ENCODE results near the gene MSH5. TPM values are rescaled to one million over a fixed set of nuclear protein-coding genes. Genes with fewer than 3 reads are reported as not detected.
A peak's percentile ranks its signal among the peaks of the same experiment; 100 is the strongest.

The MSH5 gene
- total RNA-seq, 2 donors from 2014 or later: 5.7 to 10.5 TPM

- no peak for ATAC-seq (ENCODE audit: insufficient number of reproducible peaks, low FRiP score, low read depth)
- no peak for TF ChIP-seq CTCF (IDR thresholded peaks at IDR 0.05)
- Histone ChIP-seq H3K4me1 (ENCODE audit: control insufficient read depth in 1 of 2, low read depth in 2 of 2) (peaks cover 2 to 8% of the 10 kb centered on the region in 2 donors), H3K27ac (no peak overlapping the region), H3K4me3 (no peak overlapping the region), H3K27me3 (replicated peaks; ENCODE audit: insufficient read depth) (no peaks in the 10 kb centered on the region), H3K9me3 (no peaks in the 10 kb centered on the region), H3K36me3 (no peaks in the 10 kb centered on the region)
- no peak for DNase-seq (ENCODE audit: low spot score)
Observed at GRCh38 chr6:31767096-31767645, 27.4 kb downstream of the MSH5 start.

GRCh38 chr6:31768363-31769257 is 28.8 kb downstream of the MSH5 start:
- no peak for TF ChIP-seq CTCF (IDR thresholded peaks at IDR 0.05)
- ATAC-seq (ENCODE audit: insufficient number of reproducible peaks, low FRiP score, low read depth): no peak
- Histone ChIP-seq H3K9me3 (no peaks in the 10 kb centered on the region), H3K36me3 (no peaks in the 10 kb centered on the region), H3K27me3 (replicated peaks; ENCODE audit: insufficient read depth) (no peaks in the 10 kb centered on the region), H3K4me1 (ENCODE audit: control insufficient read depth in 1 of 2, low read depth in 2 of 2) (peaks cover 2 to 8% of the 10 kb centered on the region in 2 donors), H3K27ac (no peak overlapping the region), H3K4me3 (no peak overlapping the region)
- DNase-seq (ENCODE audit: low spot score): no peak

DNA sequence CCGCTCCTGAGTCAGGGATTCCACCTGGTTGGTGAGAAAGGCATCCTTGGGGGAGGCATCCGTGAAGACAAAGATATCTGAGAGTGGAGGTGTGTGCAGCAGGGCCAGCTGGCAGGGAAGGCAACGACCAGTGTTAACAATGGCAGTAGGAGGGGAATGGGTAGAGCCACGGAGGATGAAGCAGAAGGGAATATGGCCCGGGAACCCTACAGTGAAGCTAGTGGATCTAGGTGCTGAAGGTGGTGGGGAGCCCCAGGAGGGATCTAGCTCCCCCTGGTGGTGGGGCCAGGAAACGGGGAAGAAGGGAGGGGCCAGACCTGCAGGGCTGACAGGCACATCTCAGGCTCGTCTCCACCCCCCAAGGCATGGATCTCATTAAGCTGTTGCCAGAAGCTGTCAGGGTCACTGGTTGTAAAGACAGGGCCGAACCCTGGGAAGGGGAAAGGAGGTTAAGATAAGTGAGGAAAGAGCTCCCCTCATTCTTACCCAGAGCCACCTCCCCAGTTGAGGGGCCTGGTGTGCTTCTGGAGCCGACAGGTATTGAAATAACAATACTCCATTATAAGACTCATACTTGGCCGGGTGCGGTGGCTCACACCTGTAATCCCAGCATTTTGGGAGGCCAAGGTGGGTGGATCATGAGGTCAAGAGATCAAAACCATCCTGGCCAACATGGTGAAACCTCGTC is 30.0 kb downstream of the MSH5 start:
- DNase-seq (ENCODE audit: low spot score) (no peak), ATAC-seq (ENCODE audit: insufficient number of reproducible peaks, low FRiP score, low read depth) (no peak)
- H3K27ac ChIP-seq: no peak overlapping the region
- H3K9me3 ChIP-seq: no peaks in the 10 kb centered on the region
- H3K4me3 ChIP-seq: no peak overlapping the region
- H3K27me3 ChIP-seq (replicated peaks; ENCODE audit: insufficient read depth): no peaks in the 10 kb centered on the region
- peak; percentile 52 for TF ChIP-seq CTCF (IDR thresholded peaks at IDR 0.05)
- H3K4me1 ChIP-seq (ENCODE audit: control insufficient read depth in 1 of 2, low read depth in 2 of 2): peaks cover 2 to 8% of the 10 kb centered on the region in 2 donors
- no peaks in the 10 kb centered on the region for H3K36me3 ChIP-seq

DNA sequence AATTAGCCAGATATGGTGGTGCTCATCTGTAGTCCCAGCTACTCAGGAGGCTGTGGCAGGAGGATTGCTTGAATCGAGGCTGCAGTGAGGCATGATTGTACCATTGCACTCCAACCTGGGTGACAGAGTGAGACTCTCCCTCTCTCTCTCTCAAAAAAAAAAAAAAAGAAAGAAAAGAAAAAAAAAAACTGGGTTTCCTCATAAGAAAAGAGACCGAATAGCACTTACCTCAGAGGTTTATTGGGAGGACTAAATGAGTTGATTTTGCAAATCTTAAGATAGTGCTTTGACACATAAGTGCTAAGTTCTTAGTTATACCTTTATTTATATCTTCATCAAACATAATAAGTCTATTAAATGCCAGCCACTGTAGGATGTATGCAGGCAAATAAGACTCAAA is 31.1 kb downstream of the MSH5 start:
- no peak overlapping the region for H3K27ac ChIP-seq
- H3K4me1 ChIP-seq (ENCODE audit: control insufficient read depth in 1 of 2, low read depth in 2 of 2): peaks cover 2 to 7% of the 10 kb centered on the region in 2 donors
- ATAC-seq (ENCODE audit: insufficient number of reproducible peaks, low FRiP score, low read depth) (no peak), DNase-seq (ENCODE audit: low spot score) (no peak)
- TF ChIP-seq CTCF (IDR thresholded peaks at IDR 0.05): no peak
- no peak overlapping the region for H3K4me3 ChIP-seq
- no peaks in the 10 kb centered on the region for H3K9me3 ChIP-seq
- H3K36me3 ChIP-seq: no peaks in the 10 kb centered on the region
- H3K27me3 ChIP-seq (replicated peaks; ENCODE audit: insufficient read depth): no peaks in the 10 kb centered on the region

GRCh38 chr6:31771992-31772358 is 32.2 kb downstream of the MSH5 start:
- no peak for DNase-seq (ENCODE audit: low spot score)
- Histone ChIP-seq H3K36me3 (no peaks in the 10 kb centered on the region), H3K9me3 (no peaks in the 10 kb centered on the region), H3K27ac (no peak overlapping the region), H3K27me3 (replicated peaks; ENCODE audit: insufficient read depth) (no peaks in the 10 kb centered on the region), H3K4me3 (no peak overlapping the region), H3K4me1 (ENCODE audit: control insufficient read depth in 1 of 2, low read depth in 2 of 2) (peaks cover 2 to 5% of the 10 kb centered on the region in 2 donors)
- TF ChIP-seq CTCF (IDR thresholded peaks at IDR 0.05): no peak
- no peak for ATAC-seq (ENCODE audit: insufficient number of reproducible peaks, low FRiP score, low read depth)
